OCI-LY7 (cell line): ENCODE data around the gene CRABP2. TPM values are rescaled to one million over a fixed set of nuclear protein-coding genes. Genes with fewer than 3 reads are reported as not detected.

Experiments
- BruUV-seq: library from RNA; stranded (reverse); fragments of 400-500 nt; replicated peaks from 2 replicates; lab custom pipeline; 2021; lab: Mats Ljungman, UMichigan
- CTCF ChIA-PET: fragments of 300-600 bp; sonication (Branson Sonifier 250); formaldehyde crosslinking; loops from one replicate; lab custom pipeline; 2022; ENCODE audit warnings: antibody characterized with exemption; ENCODE audit not compliant: unreplicated experiment; lab: Charles Lee
- POLR2A ChIA-PET: fragments of 300-600 bp; sonication (Branson Sonifier 250); formaldehyde crosslinking; loops from one replicate; lab custom pipeline; 2022; ENCODE audit warnings: antibody characterized with exemption; lab: Charles Lee
- DNase-seq: peaks from one replicate; pipeline ENCODE4 v3.0.0-alpha.2; 2015; ENCODE audit warnings: low spot score
- H2AFZ ChIP-seq: fragments of 200-600 bp; sonication (generic), shearing (Covaris generic); 2 replicates; pipeline ENCODE4 v1.6.1; 2014; ENCODE audit warnings: mild to moderate bottlenecking, antibody characterized with exemption, low read length, moderate library complexity
- H3K27ac ChIP-seq: fragments of 200-600 bp; sonication (generic); 2 replicates; pipeline ENCODE4 v1.5.1; 2014; ENCODE audit warnings: mixed run types, low read depth, mild to moderate bottlenecking, moderate library complexity, low read length, inconsistent platforms; ENCODE audit not compliant: poor library complexity, severe bottlenecking
- H3K36me3 ChIP-seq: fragments of 200-600 bp; sonication (generic); 2 replicates; pipeline ENCODE4 v1.6.1; 2014; ENCODE audit warnings: mild to moderate bottlenecking, antibody characterized with exemption, low read length, moderate library complexity, mixed read lengths; ENCODE audit not compliant: insufficient read depth
- H3K4me1 ChIP-seq: fragments of 200-600 bp; sonication (generic); 2 replicates; pipeline ENCODE4 v1.5.1; 2014; ENCODE audit warnings: mild to moderate bottlenecking, low read length; ENCODE audit not compliant: insufficient read depth, poor library complexity, severe bottlenecking
- H3K4me2 ChIP-seq: fragments of 200-600 bp; sonication (generic); 2 replicates; pipeline ENCODE4 v1.6.1; 2014; ENCODE audit warnings: mild to moderate bottlenecking, low read length
- H3K4me3 ChIP-seq: fragments of 200-600 bp; sonication (generic); 2 replicates; pipeline ENCODE4 v1.5.1; 2014; ENCODE audit warnings: mild to moderate bottlenecking, low read depth, low read length; ENCODE audit not compliant: poor library complexity, severe bottlenecking
- H3K79me2 ChIP-seq: fragments of 200-600 bp; sonication (generic); 2 replicates; pipeline ENCODE4 v1.6.1; 2016; ENCODE audit warnings: low read depth, mild to moderate bottlenecking, low read length, moderate library complexity, mixed read lengths; ENCODE audit not compliant: insufficient read depth
- H3K9me2 ChIP-seq: fragments of 200-600 bp; sonication (generic); 2 replicates; pipeline ENCODE4 v1.6.1; 2016; ENCODE audit warnings: mild to moderate bottlenecking, low read length, mixed read lengths; ENCODE audit not compliant: insufficient read depth
- H3K9me3 ChIP-seq: fragments of 200-600 bp; sonication (generic); 2 replicates; pipeline ENCODE4 v1.6.1; 2014; ENCODE audit warnings: mild to moderate bottlenecking, mixed run types, low read length, mixed read lengths
- H4K20me1 ChIP-seq: fragments of 200-600 bp; sonication (generic); 2 replicates; pipeline ENCODE4 v1.6.1; 2014; ENCODE audit warnings: mild to moderate bottlenecking, antibody characterized with exemption, low read length, moderate library complexity, mixed read lengths; ENCODE audit not compliant: insufficient read depth
- EZH2phosphoT487 ChIP-seq: fragments of 200-600 bp; sonication (generic); IDR thresholded peaks from 2 replicates; pipeline ENCODE4 v1.6.1; 2018; ENCODE audit warnings: low read depth, borderline replicate concordance, mild to moderate bottlenecking, mixed run types, antibody characterized with exemption, low read length, moderate library complexity, mixed read lengths
- intact Hi-C: fragments of 100-400 bp; cut with micrococcal nuclease; formaldehyde crosslinking; loops from one replicate; pipeline ENCODE4 v1.10.0; 2022; ENCODE audit not compliant: unreplicated experiment
- total RNA-seq, 2 experiments: library from RNA; depleted of rRNA in 1 of 2; stranded (reverse); fragments of >200 nt in 1 of 2; shearing (Covaris generic) in 1 of 2; gene quantifications; 2 replicates each; pipeline ENCODE4 v1.2.3, GENCODE V29; 2014 to 2022
- TF ChIP-seq, protein P1 (sequence below): fragments of 200-600 bp; sonication (generic); conservative IDR thresholded peaks from 2 replicates; pipeline ENCODE4 v1.5.1; 2014; ENCODE audit warnings: mild to moderate bottlenecking, antibody characterized with exemption, low read length, moderate library complexity, mixed read lengths

CRABP2 gene
- total RNA-seq, 2 experiments from 2014 or later = 2.1 to 2.8 TPM

DNA sequence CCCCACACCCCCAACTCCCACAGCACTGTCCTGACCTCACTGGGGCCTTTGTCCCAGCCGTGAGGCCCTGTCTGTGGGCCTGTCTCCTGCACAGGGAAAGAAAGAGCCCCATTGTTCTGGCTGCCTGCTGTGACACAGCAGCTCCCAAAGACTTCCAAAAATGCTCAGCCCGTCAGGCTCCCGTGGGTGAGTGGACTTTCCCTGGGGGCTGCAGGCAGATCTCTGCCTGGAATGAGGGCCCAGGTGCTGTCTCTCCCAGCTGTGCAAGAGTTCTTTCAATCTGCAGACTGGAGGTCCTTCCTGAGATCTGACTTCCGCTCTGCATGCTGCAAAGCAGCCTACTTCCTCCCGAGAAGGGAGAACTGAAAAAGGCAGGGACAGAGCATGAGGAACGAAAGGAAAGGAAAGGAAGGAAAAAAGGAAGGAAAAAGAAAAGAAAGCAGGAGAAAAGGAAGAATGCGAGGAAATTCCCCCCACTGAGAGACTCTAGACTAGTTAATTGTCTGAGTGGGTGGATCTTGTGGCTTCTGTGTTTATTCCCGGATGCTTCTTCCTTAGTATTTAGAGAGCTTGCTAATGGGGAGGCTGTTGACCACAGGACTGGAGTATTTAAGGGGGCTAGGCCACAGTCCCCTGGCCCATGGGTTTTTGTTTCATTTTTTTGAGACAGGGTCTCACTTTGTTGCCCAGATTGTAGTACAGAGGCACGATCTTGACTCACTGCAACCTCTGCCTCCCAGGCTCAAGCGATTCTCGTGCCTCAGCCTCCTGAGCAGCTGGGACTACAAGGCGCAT, 43.2 kb downstream of the CRABP2 start:
- peak; percentile 47 for DNase-seq
- Histone ChIP-seq H3K9me3 (no peaks in the 10 kb centered on the region), H3K4me3 (no peak overlapping the region), H3K79me2 (no peaks in the 10 kb centered on the region), H4K20me1 (0 out of 2 replicates have a peak, but pooled peaks cover 4% of the 10 kb centered on the region), H3K9me2 (no peaks in the 10 kb centered on the region), H3K4me2 (peak overlapping the region; percentile 52), H2AFZ (no peak overlapping the region), H3K4me1 (peaks cover 66% of the 10 kb centered on the region), H3K27ac (no peak overlapping the region), H3K36me3 (no peaks in the 10 kb centered on the region)
- intact Hi-C loops = no loop called here
- no TSS peak for BruUV-seq
- no peak for TF ChIP-seq EZH2phosphoT487
- TF ChIP-seq, protein P1, sequence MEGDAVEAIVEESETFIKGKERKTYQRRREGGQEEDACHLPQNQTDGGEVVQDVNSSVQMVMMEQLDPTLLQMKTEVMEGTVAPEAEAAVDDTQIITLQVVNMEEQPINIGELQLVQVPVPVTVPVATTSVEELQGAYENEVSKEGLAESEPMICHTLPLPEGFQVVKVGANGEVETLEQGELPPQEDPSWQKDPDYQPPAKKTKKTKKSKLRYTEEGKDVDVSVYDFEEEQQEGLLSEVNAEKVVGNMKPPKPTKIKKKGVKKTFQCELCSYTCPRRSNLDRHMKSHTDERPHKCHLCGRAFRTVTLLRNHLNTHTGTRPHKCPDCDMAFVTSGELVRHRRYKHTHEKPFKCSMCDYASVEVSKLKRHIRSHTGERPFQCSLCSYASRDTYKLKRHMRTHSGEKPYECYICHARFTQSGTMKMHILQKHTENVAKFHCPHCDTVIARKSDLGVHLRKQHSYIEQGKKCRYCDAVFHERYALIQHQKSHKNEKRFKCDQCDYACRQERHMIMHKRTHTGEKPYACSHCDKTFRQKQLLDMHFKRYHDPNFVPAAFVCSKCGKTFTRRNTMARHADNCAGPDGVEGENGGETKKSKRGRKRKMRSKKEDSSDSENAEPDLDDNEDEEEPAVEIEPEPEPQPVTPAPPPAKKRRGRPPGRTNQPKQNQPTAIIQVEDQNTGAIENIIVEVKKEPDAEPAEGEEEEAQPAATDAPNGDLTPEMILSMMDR = no peak
- CTCF ChIA-PET = no interaction called here
- POLR2A ChIA-PET = no interaction called here

DNA sequence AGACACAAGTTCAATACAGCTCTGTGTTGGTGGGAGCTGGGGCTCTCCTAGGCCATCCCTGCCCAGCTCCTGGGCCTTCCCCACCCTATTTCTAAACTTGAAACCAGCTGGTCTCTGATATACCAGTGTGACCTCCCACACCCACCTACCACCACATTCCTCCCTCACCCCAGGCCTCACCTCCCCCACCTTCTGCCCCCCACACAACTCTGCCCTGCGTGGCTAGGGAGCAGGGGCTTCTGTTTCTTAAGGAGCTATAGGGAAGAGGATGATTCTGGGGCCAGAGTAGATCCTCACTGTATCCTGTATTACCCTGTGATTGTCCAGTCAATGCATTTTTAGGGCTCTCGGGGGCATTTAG, 44.7 kb downstream of the CRABP2 start:
- TF ChIP-seq EZH2phosphoT487 = no peak
- TF ChIP-seq, protein P1 = no peak
- Histone ChIP-seq H3K9me3 (no peaks in the 10 kb centered on the region), H3K9me2 (no peaks in the 10 kb centered on the region), H4K20me1 (0 out of 2 replicates have a peak, but pooled peaks cover 4% of the 10 kb centered on the region), H3K27ac (no peak overlapping the region), H3K4me1 (peaks cover 66% of the 10 kb centered on the region), H3K4me2 (peak overlapping the region; percentile 52; the same call in 1 of the 2 replicates), H2AFZ (no peak overlapping the region), H3K79me2 (no peaks in the 10 kb centered on the region), H3K36me3 (no peaks in the 10 kb centered on the region), H3K4me3 (no peak overlapping the region)
- intact Hi-C loops = loop anchor here (1.0 kb wide), 1 partner anchor 18 kb away; no protein-coding TSS in a partner anchor
- no peak for DNase-seq
- ChIA-PET CTCF (interaction anchor here (0.6 to 1.3 kb wide), 5 partner anchors 9 to 199 kb away, joined by 4 to 11 read pairs (median 6); no protein-coding TSS in a partner anchor), POLR2A (interaction anchor here (0.7 kb wide), 2 partner anchors 70 to 91 kb away, joined by 5 to 6 read pairs; no protein-coding TSS in a partner anchor)
- no TSS peak for BruUV-seq
